Mucosa of descending colon (tissue), 3 donors: ENCODE measurements around the gene DBET. TPM values are rescaled to one million over a fixed set of nuclear protein-coding genes. Genes with fewer than 3 reads are reported as not detected.
"Not testable (repeated sequence)": the region's sequence is repeated elsewhere in the genome, so short reads cannot be mapped to it uniquely, and the experiment has no call there.

Experiments used
- ATAC-seq: fragments of 200-7000 bp; cut with Tn5 transposase; one replicate; pipeline ENCODE4 v1.9.1; 2020; ENCODE audit warnings: mild to moderate bottlenecking, moderate library complexity
- DNase-seq, 3 donors: peaks; one replicate each; pipeline ENCODE4 v3.0.0-alpha.2; 2020
- H3K36me3 ChIP-seq: fragments of 200-600 bp; one replicate; pipeline ENCODE4 v1.8.0; 2021; ENCODE audit warnings: low read depth, mild to moderate bottlenecking
- H3K4me1 ChIP-seq: fragments of 200-600 bp; one replicate; pipeline ENCODE4 v1.8.0; 2021; ENCODE audit warnings: low read depth, mild to moderate bottlenecking
- H3K4me3 ChIP-seq: fragments of 200-600 bp; one replicate; pipeline ENCODE4 v1.8.0; 2021; ENCODE audit warnings: mild to moderate bottlenecking
- H3K9me3 ChIP-seq: fragments of 200-600 bp; one replicate; pipeline ENCODE4 v1.8.0; 2021; ENCODE audit warnings: mild to moderate bottlenecking
- CTCF ChIP-seq: fragments of 200-600 bp; IDR thresholded peaks from one replicate; pipeline ENCODE4 v1.8.0; 2022; ENCODE audit warnings: antibody characterized with exemption, mild to moderate bottlenecking
- intact Hi-C, 2 donors: fragments of 100-400 bp; cut with DNase I in 1 of 2; cut with micrococcal nuclease in 1 of 2; formaldehyde crosslinking; loops; one replicate each; pipeline versions ENCODE4 v1.11.0 to v1.11.1; 2022; cut with DNase I, micrococcal nuclease
- long read RNA-seq, 2 donors: library from polyadenylated mRNA; unstranded; transcript quantifications; one replicate each; pipeline ENCODE4 v2.0.0, GENCODE V29; 2019 to 2021
- total RNA-seq, 3 donors: library from RNA; stranded (reverse); fragmentation: NEBNext Ultra II Directional in 2 of 3; extraction: Animal tissue kit (Norgen Biotek cat#: 25700) in 2 of 3; gene quantifications; one replicate each; pipeline versions ENCODE4 v1.2.1 to v1.2.4, GENCODE V29; 2021 to 2023
- donor health status: DM: no; HTN: no; CAD: no; lungs with moderate emphysema.
- donor health status: DM: no; HTN: no; CAD: no.
- donor health status: DM: no; HTN: yes; CAD: no.

The DBET gene
- total RNA-seq = not detected
- long read RNA-seq, donor 1 = 0 reads
- long read RNA-seq, donor 2 = 0 reads

GRCh38 chr4:190064342-190064741 lies at the start of gene DBET:
Gene DBET, plus strand, starts transcription at chr4:190064502.
- H3K9me3 ChIP-seq, H3K4me1 ChIP-seq, H3K36me3 ChIP-seq, H3K4me3 ChIP-seq, ATAC-seq, DNase-seq, intact Hi-C loops: not testable (repeated sequence)

- no peak overlapping the region for H3K4me3 ChIP-seq
- TF ChIP-seq CTCF = no peak
- DNase-seq (no peak), ATAC-seq (peak; percentile 20)
- H3K9me3 ChIP-seq = no peaks in the 10 kb centered on the region
- intact Hi-C loops = no loop called here
- H3K4me1 ChIP-seq = peaks cover 4% of the 10 kb centered on the region
- no peaks in the 10 kb centered on the region for H3K36me3 ChIP-seq
Observed at GRCh38 chr4:190014771-190015537, 49.3 kb upstream of the DBET start.

GRCh38 chr4:190015538-190016368 lies 48.5 kb upstream of the DBET start:
- ATAC-seq = no peak
- peaks cover 5% of the 10 kb centered on the region for H3K4me1 ChIP-seq
- no peak overlapping the region for H3K4me3 ChIP-seq
- DNase-seq = no peak
- no peaks in the 10 kb centered on the region for H3K9me3 ChIP-seq
- no peak for TF ChIP-seq CTCF
- no peaks in the 10 kb centered on the region for H3K36me3 ChIP-seq
- intact Hi-C loops = no loop called here

- ATAC-seq (no peak), DNase-seq (no peak)
- H3K4me3 ChIP-seq = no peak overlapping the region
Observed at GRCh38 chr4:190016369-190017289, 47.7 kb upstream of the DBET start.

More at GRCh38 chr4:190016369-190017289, 47.7 kb upstream of the DBET start:
- H3K9me3 ChIP-seq = no peaks in the 10 kb centered on the region
- H3K36me3 ChIP-seq = no peaks in the 10 kb centered on the region
- intact Hi-C loops = no loop called here
- peaks cover 7% of the 10 kb centered on the region for H3K4me1 ChIP-seq
- no peak for TF ChIP-seq CTCF
